GM12872 (cell line): ENCODE results near the gene OPCML.

Source experiments
- TF ChIP-seq, protein P1 (sequence below): IDR thresholded peaks from 3 replicates; pipeline ENCODE4 v1.5.1; 2011; ENCODE audit warnings: low read depth, mild to moderate bottlenecking, low read length, moderate library complexity; ENCODE audit not compliant: insufficient read depth

OPCML gene

DNA sequence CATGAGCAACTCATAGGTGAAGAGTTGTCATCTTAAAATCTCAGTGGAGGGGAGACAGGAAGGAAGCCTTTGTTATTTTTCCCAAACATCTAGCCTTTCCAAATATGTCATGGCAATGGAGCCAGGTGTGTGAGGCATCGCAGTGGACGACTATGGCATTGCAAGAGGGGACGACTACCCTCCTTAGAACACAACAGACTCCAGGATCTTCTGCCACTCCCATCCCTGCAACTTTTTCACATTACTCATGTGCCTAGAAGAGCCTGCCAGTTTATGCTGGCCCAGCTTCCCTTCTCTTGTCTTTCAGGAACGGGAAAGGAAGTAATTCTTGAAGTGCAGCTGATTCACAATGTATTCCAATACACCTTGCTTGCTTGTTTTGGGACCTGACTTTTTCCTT is 1008.4 kb downstream of the OPCML start:
- TF ChIP-seq, protein P1, sequence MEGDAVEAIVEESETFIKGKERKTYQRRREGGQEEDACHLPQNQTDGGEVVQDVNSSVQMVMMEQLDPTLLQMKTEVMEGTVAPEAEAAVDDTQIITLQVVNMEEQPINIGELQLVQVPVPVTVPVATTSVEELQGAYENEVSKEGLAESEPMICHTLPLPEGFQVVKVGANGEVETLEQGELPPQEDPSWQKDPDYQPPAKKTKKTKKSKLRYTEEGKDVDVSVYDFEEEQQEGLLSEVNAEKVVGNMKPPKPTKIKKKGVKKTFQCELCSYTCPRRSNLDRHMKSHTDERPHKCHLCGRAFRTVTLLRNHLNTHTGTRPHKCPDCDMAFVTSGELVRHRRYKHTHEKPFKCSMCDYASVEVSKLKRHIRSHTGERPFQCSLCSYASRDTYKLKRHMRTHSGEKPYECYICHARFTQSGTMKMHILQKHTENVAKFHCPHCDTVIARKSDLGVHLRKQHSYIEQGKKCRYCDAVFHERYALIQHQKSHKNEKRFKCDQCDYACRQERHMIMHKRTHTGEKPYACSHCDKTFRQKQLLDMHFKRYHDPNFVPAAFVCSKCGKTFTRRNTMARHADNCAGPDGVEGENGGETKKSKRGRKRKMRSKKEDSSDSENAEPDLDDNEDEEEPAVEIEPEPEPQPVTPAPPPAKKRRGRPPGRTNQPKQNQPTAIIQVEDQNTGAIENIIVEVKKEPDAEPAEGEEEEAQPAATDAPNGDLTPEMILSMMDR = 0 out of 3 replicates have a peak, but pooled peaks have one; percentile 20

DNA sequence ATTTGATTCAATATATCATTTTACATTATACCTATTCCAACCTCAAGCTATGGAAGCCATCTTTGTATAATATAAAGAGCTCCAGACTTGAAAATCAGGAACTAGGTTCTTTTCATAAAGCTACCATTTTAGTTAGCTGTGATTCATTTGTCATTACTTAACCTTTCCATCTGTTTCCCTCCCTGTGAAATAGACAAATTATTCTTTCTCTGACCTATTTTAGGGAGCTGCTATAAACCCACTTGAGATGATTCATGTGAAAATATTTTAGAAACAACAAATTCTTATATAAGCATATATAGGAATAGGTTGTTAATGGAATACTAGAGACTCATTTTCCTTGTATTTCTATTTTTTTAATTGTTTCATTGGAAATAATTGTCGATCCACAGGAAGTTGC is 1012.1 kb downstream of the OPCML start:
- TF ChIP-seq, protein P1 = no peak

DNA sequence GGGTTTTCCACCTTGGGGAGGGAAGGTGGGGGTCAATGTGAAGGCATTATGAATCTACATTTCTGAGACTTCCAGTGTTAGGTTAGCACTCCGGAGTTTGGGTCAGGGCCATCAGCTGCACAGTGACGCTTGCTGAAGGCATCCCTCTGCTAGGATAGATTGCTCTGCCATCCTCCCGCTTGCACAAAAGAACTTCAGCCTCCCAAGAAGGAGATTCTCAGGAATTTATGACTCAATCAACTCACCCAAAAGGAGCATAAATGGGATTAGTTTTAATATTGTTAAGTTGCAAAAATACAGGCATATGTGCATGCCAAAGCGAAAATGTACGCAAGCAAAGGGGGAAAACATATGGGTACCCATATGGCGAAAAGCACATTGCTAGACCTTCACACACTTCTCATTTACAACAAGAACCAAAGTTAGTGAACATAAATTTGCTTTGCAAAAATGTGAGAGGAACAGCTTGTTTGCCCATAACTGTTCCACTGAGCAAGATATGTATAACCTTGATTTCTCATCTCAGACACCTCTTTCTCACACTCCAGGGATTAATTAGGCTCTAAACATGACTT is 1013.0 kb downstream of the OPCML start:
- TF ChIP-seq, protein P1 = no peak

DNA sequence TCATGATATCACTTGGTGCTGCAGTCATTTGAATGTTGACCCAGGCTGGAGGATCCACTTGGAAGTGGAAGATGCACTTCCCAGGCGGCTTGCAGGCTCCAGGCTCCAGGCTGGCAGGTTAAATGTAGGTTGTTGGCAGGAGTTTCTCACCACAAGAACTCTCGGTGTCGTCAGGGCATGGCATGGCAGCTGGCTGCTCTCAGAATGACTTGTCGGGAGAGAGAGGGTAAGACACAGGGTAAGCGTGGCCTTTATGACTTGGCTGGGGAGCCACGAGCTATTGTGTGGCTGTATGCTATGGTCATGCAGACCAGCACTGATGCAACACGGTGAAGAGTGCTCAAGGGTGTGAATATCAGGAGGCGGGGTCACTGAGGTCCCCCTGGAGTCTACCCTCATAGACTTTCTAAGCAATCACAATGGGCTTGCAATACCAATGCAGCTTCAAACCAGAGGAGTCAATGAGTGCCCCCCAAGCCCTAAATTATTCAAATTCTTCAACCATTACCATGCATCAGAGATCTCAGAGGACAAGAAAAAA is 1027.7 kb downstream of the OPCML start:
- TF ChIP-seq, protein P1 = no peak

DNA sequence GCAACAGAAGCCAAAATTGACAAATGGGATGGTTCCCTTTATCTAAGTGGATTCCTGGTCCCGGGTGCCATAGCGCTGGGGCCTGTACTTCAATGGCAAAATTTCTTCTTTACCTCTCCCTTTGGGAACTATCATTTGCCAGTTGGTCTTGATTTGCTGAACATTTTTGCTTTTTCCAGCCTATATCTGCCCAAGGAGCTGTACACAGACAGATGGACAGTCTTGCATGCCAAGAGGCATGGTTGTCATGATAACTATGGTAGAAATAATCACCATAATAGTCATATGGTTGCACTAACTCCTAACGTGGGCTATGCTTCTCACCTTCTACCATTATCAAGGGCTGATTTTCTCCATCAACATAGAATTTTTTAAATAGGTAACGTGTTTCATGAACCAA is 1030.9 kb downstream of the OPCML start:
- TF ChIP-seq, protein P1 = no peak

DNA sequence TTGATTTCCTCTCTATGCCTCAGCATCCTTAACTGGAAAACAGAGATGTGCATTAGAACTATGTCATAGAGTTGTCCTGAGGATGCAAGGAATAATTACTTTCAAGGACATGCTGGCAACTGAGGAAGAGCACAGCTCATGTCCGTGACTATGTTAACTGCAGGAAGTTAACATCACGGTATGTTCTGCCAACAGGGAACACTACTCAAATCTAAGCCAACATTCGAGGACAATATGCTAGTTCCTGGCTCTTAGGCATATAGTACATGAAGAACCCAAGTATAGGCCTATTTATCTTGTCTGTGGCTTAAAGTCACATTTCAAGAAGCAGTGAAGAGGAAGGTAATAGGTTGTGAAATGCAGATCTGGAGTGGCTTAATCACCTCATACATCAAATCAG is 1032.6 kb downstream of the OPCML start:
- TF ChIP-seq, protein P1 = no peak

DNA sequence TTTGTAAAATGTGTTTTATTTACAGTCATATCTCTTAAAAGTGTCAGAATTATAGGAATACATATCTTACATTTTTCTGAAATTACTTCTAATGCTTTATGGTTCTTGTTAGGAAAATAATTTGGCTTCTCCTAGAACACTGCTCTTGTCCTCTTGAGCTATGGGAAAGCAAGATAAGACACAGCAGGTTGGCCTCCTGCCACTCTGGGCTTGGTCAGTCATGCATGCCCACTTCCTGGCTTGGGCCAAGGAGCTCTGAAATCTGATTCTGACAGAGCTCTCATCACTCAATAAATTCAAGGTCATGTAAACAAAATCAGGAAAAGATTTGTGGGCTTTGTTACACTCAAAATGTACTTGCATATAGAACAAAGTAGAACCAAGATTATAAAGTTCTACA is 1036.0 kb downstream of the OPCML start:
- TF ChIP-seq, protein P1 = no peak
